ENCODE data around the gene PPM1F. TPM values are rescaled to one million over a fixed set of nuclear protein-coding genes. Genes with fewer than 3 reads are reported as not detected.

The PPM1F gene
- total RNA-seq, 1 experiment from 2014 or later = 9.2 TPM

DNA sequence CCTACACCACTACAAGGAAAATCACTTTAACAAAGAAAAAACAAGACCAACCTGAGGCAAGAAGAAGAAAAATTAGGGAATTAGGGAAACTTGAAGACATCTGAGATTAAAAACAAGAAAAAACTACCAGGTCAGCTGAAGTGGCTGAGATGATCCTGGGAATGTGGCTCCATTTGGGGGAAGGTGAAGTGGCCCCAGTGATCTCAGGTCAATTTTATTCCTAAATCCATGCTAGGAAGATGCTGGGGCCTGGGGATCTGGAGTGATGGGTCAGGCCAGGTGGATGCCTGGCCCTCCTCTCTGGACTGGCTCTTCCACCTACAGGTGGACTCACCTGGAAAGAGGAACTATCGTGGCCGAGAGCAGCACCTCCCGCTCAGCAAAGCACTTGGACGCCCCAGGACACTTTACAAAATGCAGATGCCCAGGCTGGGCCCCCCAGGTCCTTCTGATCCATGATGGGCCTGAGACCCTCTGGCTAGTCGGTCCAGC, 23.3 kb upstream of the PPM1F start:
- DNase-seq (ENCODE audit: low spot score) = no peak

DNA sequence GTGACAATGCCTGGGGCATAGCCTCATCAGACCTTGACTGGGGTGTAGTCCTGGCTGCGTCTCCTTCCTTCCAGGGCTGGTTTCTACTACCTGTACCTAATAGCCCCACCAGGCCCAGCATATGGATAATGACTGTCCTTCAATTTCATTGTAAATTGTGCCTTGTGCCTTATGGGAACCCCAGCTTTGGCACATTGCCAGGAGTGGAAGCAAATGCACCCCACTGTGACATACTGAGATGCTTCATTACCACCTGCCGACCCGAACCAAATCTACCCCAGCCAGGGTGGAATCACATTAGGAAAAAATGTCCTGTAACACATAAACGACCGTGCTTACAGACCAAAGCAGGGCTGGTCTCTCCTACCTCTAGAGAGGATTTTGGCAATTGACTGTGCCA, 22.6 kb upstream of the PPM1F start:
- DNase-seq (ENCODE audit: low spot score) = no peak

DNA sequence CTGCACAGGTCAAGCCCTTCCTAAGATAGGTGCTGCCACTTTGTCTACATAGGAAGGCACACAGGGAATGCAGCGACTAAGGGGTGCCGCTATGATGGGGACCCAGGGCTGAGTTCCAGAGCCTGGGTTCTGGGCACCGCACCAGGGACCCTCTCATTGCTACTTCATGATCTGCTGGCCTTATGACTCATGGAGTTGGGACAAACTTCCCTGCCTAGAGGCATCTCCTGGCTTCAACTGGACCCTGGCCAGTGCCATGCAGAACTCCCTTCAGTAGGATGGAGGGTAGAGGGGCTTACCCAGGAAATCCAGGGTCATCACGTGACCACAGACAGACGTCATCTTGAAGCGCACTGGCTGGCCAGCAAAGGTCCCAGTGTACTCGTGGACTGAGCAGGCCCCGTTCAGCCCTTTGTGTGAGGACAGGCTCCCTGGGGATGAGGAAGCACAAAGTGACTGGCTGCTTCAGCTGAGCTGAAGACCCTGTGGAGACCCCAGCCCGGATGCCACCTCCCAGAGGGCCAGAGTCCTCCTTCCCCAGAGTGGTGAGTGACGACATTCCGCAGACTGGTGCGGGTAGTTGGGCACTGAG, 21.5 kb upstream of the PPM1F start:
- no peak for DNase-seq (ENCODE audit: low spot score)

DNA sequence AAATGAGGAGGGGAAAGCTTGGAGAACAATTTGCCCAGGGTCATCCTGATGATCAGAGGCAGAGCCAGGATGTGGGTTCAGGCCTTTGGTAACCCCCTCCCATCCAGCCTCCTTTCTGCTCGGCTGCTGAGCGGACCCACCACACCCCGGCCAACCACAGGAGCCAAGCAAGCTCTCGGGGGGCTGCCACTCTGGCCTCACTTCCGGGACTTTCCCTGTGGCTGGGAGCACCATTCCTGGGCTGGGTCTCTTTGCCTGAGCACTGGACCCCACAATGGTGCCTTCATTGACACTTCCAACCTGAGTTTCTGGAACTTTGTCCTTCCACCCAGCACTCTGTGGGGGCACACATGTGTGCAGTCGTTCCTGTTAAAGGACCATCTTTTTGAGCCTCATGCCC, 20.2 kb upstream of the PPM1F start:
- no peak for DNase-seq (ENCODE audit: low spot score)

DNA sequence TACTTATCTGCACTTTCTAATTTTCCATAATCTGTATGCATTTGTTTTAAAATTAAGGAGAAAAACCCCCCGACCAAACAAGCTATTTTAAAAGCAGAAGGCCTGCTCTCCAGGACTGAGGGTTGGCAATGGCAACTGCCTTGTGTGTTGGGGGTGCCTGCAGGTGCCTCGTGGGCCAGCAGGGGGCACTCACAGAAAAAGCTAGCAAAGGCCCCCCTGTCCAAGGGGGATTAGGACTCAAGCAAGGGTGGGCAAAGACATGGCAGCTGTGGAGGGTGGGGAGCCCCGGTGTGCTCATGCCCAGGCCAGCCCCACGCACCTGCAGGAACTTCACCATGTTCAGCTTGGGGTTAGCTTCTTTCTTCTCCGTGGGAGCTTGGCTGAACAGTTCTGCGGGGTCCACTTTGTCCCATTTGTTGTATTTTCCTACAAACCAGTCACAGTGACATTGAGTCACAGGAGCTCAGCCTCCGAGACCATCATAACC, 19.7 kb upstream of the PPM1F start:
- DNase-seq (ENCODE audit: low spot score) = no peak

DNA sequence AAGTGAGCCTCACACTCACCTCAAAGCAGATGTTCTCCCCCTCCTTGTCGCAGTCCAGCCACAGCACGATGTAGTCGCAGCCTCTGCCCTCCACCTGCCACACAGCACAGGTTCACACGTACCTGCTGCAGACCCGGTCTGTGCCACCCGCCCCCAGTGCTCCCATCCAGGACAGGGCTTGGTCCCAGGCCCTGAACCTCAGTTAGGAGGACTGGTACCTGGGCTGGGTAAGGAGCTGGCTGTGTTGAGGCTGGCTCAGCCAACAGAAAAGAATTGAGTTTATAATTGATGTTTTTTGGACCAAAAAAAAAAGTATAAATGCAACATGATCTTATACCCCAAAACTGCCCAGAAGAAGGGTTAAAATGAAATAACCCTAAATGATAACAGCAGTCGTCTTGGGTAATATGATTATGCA, 19.2 kb upstream of the PPM1F start:
- DNase-seq (ENCODE audit: low spot score) = no peak

DNA sequence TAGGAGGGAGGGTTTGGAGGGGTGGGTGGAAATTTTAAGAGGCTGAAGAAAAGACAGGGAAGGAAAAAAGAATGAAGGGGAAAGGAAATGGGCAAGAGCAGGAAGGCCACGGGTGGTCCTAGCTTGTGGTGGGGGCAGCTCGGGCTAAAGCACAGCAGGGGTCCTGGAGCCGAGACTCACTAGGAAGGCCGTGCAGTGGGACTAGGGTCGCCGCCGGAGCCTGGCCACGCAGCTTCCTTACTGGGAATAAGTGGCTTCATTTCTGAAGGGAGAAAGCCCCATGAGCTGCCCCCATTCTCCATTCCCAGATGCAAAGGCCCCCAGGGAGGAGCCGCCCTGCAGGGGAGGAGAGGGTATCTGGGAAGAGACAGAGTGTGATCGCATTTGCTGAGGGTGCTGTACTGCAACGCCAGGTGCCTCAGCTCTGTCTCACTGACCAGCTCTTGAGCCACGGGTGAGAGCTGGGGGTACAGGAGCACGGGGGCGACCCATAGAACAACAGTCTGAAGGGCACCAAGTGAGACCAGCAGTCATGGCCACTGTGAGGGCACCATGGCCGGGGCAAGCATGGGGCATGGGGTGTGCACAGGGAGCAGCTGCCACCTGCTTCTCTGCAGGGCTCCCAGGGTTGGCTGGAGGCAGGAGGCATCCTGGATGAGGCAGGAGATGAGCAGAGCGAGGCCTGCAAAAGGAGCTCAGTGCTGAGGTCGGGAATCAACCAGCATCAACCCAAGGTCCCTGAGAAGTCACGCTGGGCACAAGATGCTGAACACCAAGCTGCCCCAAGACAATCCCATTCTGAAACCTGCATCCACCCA, 18.4 kb upstream of the PPM1F start:
- DNase-seq (ENCODE audit: low spot score) = no peak

DNA sequence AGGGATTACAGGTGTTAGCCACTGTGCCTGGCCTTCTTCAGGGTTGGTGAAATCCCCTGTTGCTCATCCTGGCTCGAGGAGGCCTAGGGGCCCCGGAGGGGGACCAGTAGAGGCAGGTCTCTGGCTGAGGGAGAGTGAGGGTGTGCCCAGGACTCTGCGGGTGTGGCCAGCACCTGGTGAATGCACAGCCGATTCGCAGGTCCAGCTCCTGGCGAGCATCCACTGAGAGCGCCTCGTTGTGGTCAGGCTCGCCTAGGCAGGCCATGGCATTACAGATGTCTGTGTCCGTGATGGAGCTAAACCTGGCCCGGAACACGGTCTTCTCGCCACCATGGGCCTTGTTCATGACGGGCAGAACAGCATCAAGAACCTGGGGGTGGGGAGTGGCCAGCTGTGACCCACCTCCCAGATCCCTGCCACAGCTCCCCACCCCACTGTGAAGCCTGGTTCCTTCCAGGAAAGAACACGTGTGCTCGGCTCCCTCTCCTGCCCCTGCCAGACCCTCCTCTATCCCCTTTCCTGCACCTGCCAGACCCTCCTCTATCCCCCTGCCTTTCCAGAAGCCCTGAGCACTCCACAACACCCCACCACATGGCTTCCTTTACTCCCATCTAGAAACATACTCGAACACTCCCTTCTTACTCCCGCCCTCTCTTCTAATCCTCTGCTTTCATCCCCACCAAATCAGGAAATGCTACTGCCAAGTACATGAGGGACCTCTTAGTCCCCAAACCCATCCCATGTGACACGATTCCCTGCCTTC, 17.6 kb upstream of the PPM1F start:
- no peak for DNase-seq (ENCODE audit: low spot score)

DNA sequence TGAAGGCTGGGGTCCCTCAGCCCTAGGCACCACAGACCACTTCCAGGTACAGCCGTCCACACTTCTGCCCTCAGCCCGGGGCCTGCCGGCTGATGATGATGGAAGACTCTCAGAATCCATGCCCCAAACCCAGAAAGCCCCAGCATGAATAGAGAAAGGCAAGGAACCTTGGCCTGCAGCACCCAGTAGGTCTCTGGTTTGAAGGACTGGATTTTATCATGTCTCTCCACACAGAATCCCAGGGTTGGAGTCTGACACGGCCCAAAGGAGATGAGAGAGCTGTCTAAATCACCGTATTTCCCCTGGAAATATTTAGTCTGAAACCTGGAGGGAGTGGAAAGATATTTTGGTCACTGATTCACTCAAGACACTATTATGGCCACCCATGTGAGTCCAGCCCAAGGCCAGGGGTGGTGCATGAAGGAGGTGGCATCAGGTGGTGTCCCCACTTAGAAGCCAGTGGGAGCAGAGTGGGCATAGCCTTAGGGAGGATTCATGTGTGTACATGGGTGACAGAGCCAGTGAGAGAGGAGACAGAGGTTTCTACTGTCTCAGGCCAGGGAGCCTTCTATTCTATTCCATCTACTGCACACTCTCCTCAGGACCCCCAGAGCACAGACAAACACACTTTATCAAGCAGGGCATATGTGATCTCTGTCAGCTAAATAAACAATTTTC, 15.9 kb upstream of the PPM1F start:
- no peak for DNase-seq (ENCODE audit: low spot score)

DNA sequence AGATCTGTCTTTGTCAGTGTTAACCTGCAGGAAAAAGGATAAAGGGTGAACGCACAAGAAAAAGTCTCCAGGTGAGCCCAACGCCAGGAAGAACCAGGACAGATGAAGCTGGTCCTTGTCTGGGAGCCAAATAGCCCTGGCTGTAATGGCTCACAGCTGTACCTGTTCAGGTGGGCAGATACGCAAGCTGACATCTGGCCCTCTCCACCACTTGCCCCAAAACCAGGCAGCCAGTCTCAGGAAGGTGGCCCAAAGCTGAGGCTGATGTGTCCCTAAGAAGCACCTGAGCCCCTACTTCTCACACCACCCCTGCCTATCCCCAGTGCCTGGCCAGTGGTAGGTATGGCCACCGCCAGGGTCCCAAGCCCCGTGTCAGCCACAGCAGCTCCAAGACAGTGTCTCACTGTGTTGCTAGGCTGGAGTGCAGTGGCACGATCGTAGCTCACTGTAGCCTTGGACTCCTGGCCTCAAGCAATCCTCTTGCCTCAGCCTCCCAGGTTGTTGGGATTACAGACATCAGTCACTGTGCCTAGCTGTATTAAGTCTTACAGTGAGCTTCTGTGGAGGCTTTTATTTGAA, 15.1 kb upstream of the PPM1F start:
- no peak for DNase-seq (ENCODE audit: low spot score)

DNA sequence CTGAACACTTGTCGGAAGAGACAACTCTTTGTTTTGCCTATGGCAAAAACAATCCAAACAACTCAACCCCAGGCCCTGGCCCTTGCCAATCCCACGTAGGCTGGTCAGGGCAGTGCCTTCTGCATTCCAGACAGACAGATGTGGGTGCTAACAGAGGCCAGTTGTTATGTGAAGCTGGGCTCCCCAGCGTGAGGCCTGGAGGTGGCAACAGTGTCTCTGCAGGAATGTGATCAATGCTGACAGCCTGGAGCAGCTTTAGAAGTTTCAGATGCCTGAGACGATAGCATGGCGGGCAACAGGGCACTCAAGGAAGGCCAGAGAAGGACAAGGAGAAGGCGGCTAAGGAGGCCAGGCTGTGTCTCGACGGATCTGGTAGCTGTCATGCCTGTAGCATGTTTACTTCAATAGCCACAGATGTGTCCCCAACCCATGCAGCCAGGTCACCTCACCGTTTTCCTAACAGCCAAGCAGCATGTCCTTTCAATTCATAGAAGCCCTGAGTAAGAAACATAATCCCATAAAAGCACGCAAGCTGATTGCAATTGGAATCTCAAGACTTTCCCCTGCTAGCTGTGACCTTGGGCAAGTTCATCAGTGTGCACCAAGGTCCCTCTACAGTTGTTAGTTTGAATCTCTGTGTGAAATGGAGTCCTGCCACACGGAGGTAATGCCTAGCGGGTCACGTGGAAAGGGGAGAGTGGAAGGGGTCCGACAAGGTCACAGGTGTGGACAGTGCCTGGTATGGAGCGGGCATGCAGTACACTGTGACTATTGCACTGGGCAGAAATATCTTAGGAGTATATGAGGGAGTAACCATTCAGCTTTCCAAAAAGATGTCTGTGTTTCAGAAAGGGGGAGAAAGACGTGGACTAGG, 14.2 kb upstream of the PPM1F start:
- DNase-seq (ENCODE audit: low spot score) = no peak

DNA sequence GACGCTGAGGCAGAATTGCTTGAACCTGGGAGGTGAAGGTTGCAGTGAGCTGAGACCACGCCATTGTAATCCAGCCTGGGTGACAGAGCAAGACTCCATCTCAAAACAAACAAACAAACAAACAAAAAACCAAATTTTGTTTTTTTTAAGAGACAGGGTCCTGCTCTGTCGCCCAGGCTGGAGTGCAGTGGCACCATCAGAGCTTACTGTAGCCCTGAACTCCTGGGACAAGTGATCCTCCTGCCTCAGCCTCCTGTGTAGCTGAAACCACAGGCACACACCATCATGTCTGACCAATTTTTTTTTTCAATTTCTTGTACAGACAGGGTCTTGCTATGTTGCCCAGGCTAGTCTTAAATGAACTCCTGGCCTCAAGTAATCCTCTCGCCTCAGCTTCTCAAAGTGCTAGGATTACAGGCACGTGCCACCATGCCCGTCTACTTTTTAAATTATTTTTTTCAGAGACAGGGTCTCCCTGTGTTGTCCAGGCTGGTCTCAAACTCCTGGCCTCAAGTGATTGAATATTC, 13.2 kb upstream of the PPM1F start:
- no peak for DNase-seq (ENCODE audit: low spot score)

DNA sequence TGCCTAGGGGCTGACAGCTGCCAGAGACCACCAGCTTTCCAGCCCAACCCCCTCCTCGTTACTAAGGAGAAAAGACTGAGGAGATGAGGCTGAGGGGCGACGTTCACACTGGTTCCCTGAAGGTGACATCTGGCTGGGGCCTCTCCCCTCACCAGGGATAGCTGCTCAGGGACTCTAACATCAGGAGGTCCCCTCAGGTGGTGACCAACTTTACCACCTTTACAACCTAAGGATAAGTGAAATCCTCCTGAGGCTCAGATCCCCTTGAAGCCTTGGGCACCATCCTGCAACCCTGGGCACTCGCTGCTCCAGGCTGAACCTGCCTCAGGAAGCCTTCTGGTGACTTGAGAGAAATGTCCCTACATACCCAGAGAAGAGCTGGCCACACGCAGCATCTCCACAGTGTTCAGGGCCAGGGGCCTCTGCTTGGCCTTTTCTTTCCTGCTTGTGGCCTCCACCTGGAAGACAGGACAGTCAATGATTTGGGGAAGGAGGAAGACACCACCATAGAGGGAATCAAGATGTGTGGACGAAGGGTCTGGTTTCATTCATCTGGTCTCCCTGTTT, 12.4 kb upstream of the PPM1F start:
- DNase-seq (ENCODE audit: low spot score) = no peak

DNA sequence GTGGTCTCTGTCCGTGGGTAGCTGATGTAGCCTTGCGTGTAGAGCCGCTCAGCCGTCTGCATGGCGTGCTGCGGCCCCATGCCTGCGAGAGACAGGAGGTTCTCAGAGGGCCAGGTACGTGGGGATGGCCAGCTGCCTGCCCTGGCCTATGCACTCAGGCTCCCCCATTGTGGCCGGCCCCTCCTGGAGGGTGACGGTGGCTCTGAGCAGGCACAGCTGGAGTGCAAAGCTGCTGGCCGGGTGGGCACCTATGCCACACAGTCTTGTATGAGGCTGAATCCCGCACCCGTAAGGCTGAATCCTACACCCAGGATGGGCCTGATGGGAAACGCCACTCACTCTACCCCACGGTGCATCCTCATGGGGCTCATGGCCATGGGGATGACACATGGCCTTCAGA, 11.6 kb upstream of the PPM1F start:
- no peak for DNase-seq (ENCODE audit: low spot score)

DNA sequence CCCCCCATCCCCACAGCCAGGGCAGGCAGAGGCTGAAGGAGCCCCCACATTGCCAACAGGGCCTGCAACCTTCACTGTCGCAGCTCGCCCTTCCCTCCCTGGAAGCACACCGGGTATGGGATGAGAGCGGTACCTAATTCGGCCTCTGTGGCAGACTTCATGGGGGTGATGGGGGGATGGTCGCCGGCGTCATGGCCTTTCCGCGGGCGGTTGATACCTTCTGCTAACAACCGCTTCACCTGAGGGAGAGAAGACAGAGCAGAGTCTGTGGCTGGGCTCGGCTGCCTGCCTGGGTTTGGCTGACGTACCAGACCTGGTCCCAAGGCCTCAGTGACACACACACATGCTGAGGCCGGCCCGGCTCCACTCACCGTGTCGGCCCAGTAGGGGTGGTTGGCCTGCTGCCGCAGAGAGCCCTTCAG, 11.2 kb upstream of the PPM1F start:
- no peak for DNase-seq (ENCODE audit: low spot score)

DNA sequence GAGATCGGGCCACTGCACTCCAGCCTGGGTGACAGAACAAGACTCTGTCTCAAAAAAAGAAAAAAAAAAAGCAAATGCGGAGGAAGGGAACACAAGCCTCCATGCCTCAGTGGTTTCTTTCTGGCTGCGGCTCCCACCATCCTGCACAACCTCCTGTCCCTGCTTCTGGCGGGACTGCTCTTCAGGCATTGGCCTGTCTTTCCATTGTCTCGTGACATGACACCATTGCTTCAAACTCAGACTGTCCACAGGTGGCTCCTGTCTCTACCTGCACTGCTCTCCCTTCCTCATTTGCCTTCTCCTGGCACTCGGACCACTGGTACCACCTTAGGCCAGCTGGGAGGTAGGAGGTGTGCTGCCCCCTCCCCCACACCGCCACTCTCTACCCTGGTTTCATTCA, 10.6 kb upstream of the PPM1F start:
- no peak for DNase-seq (ENCODE audit: low spot score)

DNA sequence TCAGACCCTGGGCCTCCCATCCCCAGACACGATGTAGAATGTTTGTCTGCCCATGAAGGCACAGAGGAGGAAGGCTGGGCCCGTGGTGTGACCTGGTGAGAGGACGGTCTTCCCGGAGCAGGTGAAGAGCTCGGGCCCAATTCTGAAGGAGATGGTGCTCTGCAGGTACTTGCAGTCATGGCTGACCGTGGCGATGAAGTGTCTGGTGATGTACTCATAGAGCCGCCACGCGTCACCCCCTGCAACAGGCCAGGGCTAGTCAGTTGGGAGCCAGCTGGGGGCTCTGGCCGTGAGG, 10.0 kb upstream of the PPM1F start:
- DNase-seq (ENCODE audit: low spot score) = no peak

DNA sequence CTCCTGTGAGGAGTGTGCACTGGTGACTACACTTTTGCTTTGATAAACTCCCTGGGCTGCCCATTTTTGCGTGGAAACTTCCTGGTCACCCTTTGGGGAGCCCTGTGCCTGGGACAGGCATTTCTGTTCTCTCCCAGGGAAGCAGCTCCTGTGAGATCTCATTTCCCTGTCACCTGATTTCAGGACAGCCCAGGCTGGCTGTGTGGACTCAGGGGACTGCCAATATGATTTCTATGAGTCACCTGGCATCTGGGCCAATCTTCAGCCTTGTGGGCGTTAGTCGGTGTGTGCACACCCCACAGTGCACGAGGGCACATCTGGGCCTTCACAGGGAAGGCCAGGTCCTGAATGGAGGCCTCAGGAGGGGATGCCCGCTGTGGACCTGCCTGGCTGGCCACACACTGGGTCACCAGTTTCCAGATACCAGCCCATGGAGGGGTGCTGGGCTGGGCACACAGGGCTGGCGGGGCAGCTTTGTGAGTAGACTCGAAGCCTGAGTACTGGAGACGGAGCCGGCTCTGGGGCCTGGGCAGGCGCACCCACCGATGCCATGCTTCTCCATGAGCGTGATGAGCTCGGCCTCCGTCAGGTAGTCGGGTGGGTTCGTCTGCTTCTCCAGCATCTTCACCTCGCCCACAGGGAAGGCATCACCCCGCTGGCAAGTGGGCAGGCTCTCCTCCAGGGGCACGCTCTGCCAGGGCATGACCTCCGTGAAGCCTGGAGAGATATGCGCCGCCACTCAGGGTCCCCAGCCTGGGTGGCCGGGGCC, 9.4 kb upstream of the PPM1F start:
- no peak for DNase-seq (ENCODE audit: low spot score)

DNA sequence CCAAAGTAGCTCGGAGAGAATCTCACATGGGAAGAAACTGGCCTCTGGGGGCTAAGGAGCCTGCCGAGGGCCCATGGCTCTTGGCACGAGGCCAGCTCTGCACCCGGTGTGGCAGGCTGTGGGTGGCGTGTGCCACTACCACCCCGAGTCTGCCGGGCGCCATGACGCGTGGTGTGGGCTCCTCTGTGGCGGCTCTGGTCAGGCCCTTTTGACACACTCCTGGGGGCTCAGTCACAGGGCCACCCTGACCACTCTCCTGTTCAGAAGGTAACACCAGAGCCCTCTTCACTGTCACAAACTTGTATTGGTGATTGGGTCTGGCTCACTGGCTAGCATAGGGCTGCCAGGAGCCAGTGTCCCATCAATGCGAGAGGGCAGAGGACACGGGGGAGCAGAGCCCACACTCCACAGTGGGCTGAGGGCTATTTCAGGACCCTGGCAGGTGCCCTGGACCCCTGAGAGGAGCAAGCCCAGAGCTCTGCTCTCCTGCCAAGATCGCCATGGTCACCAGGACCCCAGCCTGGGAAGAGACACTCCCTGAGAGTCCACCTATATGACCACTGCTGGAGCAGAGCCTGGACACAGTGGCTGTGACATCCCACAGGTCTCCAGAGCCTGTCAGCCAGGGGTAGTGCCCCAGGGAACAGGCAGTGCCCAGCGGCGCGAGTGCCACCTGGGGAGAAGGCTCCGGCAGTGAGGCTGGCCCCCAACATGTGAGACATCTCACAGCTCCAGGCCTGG, 8.6 kb upstream of the PPM1F start:
- no peak for DNase-seq (ENCODE audit: low spot score)
